Neural cell (in vitro differentiated cells): ENCODE measurements around the gene PIP5K1B. TPM values are rescaled to one million over a fixed set of nuclear protein-coding genes. Genes with fewer than 3 reads are reported as not detected.

Source experiments
- H2AFZ ChIP-seq: fragments of 200-600, 300-800 bp; sonication (generic), shearing (Covaris generic); 2 replicates; pipeline ENCODE4 v1.6.0; 2014; ENCODE audit warnings: low read depth, mild to moderate bottlenecking, antibody characterized with exemption, low read length, moderate library complexity
- H3F3A ChIP-seq: fragments of 200-600 bp; shearing (Covaris generic); 2 replicates; pipeline ENCODE4 v1.6.1; 2016; ENCODE audit warnings: mild to moderate bottlenecking, moderate library complexity, mixed read lengths, antibody characterized with exemption, low read length; ENCODE audit not compliant: insufficient read depth, poor library complexity, severe bottlenecking
- H3K27ac ChIP-seq: fragments of 200-600, 300-800 bp; sonication (generic), shearing (Covaris generic); 2 replicates; pipeline ENCODE4 v1.5.1; 2014; ENCODE audit warnings: mild to moderate bottlenecking, low read length, moderate library complexity
- H3K27me3 ChIP-seq: fragments of 300-800, 200-600 bp; sonication (generic), shearing (Covaris generic); 2 replicates; pipeline ENCODE4 v1.6.0; 2014; ENCODE audit warnings: mild to moderate bottlenecking, low read depth, low read length, moderate library complexity; ENCODE audit not compliant: insufficient read depth
- H3K36me3 ChIP-seq: fragments of 300-800, 200-600 bp; sonication (generic), shearing (Covaris generic); 2 replicates; pipeline ENCODE4 v1.5.1; 2014; ENCODE audit warnings: mild to moderate bottlenecking, antibody characterized with exemption, low read length, moderate library complexity; ENCODE audit not compliant: insufficient read depth
- H3K4me2 ChIP-seq: fragments of 300-800, 200-600 bp; sonication (generic), shearing (Covaris generic); 2 replicates; pipeline ENCODE4 v1.6.0; 2014; ENCODE audit warnings: mild to moderate bottlenecking, low read length
- H3K4me3 ChIP-seq: fragments of 300-800, 200-600 bp; sonication (generic), shearing (Covaris generic); 2 replicates; pipeline ENCODE4 v1.5.1; 2014; ENCODE audit warnings: mild to moderate bottlenecking, low read length, moderate library complexity
- H3K79me2 ChIP-seq: fragments of 200-600 bp; shearing (Covaris generic); replicated peaks from 2 replicates; pipeline ENCODE4 v1.6.0; 2014; ENCODE audit warnings: mild to moderate bottlenecking, low read length, moderate library complexity; ENCODE audit not compliant: insufficient read depth
- H3K9ac ChIP-seq: fragments of 300-800, 200-600 bp; sonication (generic), shearing (Covaris generic); 2 replicates; pipeline ENCODE4 v1.6.1; 2016; ENCODE audit warnings: mild to moderate bottlenecking, low read length, mixed read lengths
- H3K9me2 ChIP-seq: fragments of 200-600 bp; shearing (Covaris generic); 2 replicates; pipeline ENCODE4 v1.6.1; 2016; ENCODE audit warnings: mild to moderate bottlenecking, low read length, mixed read lengths; ENCODE audit not compliant: insufficient read depth
- H3K9me3 ChIP-seq: fragments of 200-600, 300-800 bp; sonication (generic), shearing (Covaris generic); 2 replicates; pipeline ENCODE4 v1.6.1; 2016; ENCODE audit warnings: mild to moderate bottlenecking, mixed run types, low read length, moderate library complexity, mixed read lengths
- H4K20me1 ChIP-seq: fragments of 200-600 bp; shearing (Covaris generic); 2 replicates; pipeline ENCODE4 v1.6.1; 2016; ENCODE audit warnings: mild to moderate bottlenecking, mixed run types; ENCODE audit not compliant: insufficient read depth
- CTCF ChIP-seq: fragments of 450-650 bp; IDR thresholded peaks from 2 replicates; pipeline ENCODE4 v1.5.1; 2014; ENCODE audit warnings: antibody characterized with exemption, mild to moderate bottlenecking, moderate library complexity; ENCODE audit not compliant: poor library complexity, severe bottlenecking
- EP300 ChIP-seq: fragments of 450-650 bp; conservative IDR thresholded peaks from 2 replicates; pipeline ENCODE4 v1.6.1; 2014; ENCODE audit warnings: antibody characterized with exemption, mild to moderate bottlenecking, moderate library complexity; ENCODE audit not compliant: poor library complexity, severe bottlenecking
- EZH2 ChIP-seq: fragments of 200-600, 300-800 bp; shearing (Covaris generic), sonication (generic); IDR thresholded peaks from 2 replicates; pipeline ENCODE4 v1.6.1; 2014; ENCODE audit warnings: antibody characterized with exemption, low read length, borderline replicate concordance, mild to moderate bottlenecking; ENCODE audit not compliant: insufficient read depth, poor library complexity, severe bottlenecking
- MXI1 ChIP-seq: fragments of 450-650 bp; conservative IDR thresholded peaks from 2 replicates; pipeline ENCODE4 v1.6.1; 2014; ENCODE audit warnings: antibody characterized with exemption, mild to moderate bottlenecking; ENCODE audit not compliant: poor library complexity, severe bottlenecking
- POLR2AphosphoS5 ChIP-seq: IDR thresholded peaks from 2 replicates; pipeline ENCODE4 v1.6.1; 2012
- RAD21 ChIP-seq: fragments of 450-650 bp; conservative IDR thresholded peaks from 2 replicates; pipeline ENCODE4 v1.6.1; 2014; ENCODE audit warnings: antibody characterized with exemption, mild to moderate bottlenecking, moderate library complexity
- REST ChIP-seq: IDR thresholded peaks from 2 replicates; pipeline ENCODE4 v1.6.1; 2012; ENCODE audit warnings: borderline replicate concordance
- SMC3 ChIP-seq: fragments of 450-650 bp; conservative IDR thresholded peaks from 2 replicates; pipeline ENCODE4 v1.6.1; 2014; ENCODE audit warnings: antibody characterized with exemption, mild to moderate bottlenecking, moderate library complexity; ENCODE audit not compliant: poor library complexity
- TAF1 ChIP-seq: IDR thresholded peaks from 2 replicates; pipeline ENCODE4 v1.6.1; 2012; ENCODE audit warnings: low read depth
- polyA plus RNA-seq: library from polyadenylated mRNA; depleted of rRNA; stranded (reverse); fragments of >200 nt; gene quantifications from 2 replicates; pipeline ENCODE4 v1.2.3, GENCODE V29; 2014

PIP5K1B gene
- polyA plus RNA-seq, 1 donor from 2014 or later = 1.5 TPM

GRCh38 chr9:68685770-68686169, 19.3 kb upstream of the PIP5K1B start (continued):
- TF ChIP-seq REST = no peak
- no peak for TF ChIP-seq RAD21

GRCh38 chr9:68690088-68690487, 15.0 kb upstream of the PIP5K1B start:
- Histone ChIP-seq H3K9ac (no peak overlapping the region), H3K9me3 (no peaks in the 10 kb centered on the region), H2AFZ (no peak overlapping the region)

More at GRCh38 chr9:68690088-68690487, 15.0 kb upstream of the PIP5K1B start:
- no peaks in the 10 kb centered on the region for H3K36me3 ChIP-seq
- no peak overlapping the region for H3K4me3 ChIP-seq
- H3F3A ChIP-seq = no peaks in the 10 kb centered on the region
- no peak overlapping the region for H3K27ac ChIP-seq
- H3K4me2 ChIP-seq = no peak overlapping the region
- no peaks in the 10 kb centered on the region for H3K27me3 ChIP-seq
- H4K20me1 ChIP-seq = no peaks in the 10 kb centered on the region
- TF ChIP-seq TAF1 = no peak
- TF ChIP-seq EZH2 = no peak
- no peak for TF ChIP-seq REST
- TF ChIP-seq POLR2AphosphoS5 = no peak
- TF ChIP-seq SMC3 = no peak
- no peak for TF ChIP-seq MXI1
- TF ChIP-seq CTCF = no peak
- no peak for TF ChIP-seq RAD21
- no peak for TF ChIP-seq EP300
- no peaks in the 10 kb centered on the region for H3K79me2 ChIP-seq
- H3K9me2 ChIP-seq = no peaks in the 10 kb centered on the region
